ENCODE results near the gene NUDT2.

DNA sequence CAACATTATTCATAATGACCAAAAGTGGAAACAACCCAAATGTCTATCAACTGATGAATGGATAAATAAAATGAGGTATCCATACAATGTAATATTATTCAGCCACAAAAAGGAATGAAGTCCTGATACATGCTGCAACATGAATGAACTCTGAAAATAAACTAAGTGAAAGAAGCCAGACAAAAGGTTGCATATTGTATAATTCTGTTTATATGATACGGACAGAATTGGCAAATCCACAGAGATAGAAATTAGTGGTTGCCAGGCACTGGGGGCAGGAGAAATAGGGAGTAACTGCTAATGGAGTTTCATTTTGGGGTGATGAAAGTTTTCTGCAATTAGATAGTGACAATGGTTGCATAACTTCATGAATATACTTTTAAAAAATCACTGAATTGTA, 47.3 kb upstream of the NUDT2 start:
- TF ChIP-seq, protein P1, sequence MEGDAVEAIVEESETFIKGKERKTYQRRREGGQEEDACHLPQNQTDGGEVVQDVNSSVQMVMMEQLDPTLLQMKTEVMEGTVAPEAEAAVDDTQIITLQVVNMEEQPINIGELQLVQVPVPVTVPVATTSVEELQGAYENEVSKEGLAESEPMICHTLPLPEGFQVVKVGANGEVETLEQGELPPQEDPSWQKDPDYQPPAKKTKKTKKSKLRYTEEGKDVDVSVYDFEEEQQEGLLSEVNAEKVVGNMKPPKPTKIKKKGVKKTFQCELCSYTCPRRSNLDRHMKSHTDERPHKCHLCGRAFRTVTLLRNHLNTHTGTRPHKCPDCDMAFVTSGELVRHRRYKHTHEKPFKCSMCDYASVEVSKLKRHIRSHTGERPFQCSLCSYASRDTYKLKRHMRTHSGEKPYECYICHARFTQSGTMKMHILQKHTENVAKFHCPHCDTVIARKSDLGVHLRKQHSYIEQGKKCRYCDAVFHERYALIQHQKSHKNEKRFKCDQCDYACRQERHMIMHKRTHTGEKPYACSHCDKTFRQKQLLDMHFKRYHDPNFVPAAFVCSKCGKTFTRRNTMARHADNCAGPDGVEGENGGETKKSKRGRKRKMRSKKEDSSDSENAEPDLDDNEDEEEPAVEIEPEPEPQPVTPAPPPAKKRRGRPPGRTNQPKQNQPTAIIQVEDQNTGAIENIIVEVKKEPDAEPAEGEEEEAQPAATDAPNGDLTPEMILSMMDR (conservative IDR thresholded peaks at IDR 0.05) = no peak
- no peak for TF ChIP-seq ZFX (IDR thresholded peaks at IDR 0.05)
